BLaER1 treated with 17β-estradiol and CSF1 and Interleukin-3, amounts not matched to agents 10 nM and 100 nM (cell line): ENCODE data around the gene SLC12A9.

Experiments
- H3K27ac ChIP-seq, 11 experiments: shearing (Covaris generic); formaldehyde crosslinking; 2 replicates each; pipeline ENCODE4 v1.8.1; 2022
- H3K27me3 ChIP-seq, 11 experiments: shearing (Covaris generic); formaldehyde crosslinking; 2 replicates each; pipeline ENCODE4 v1.8.1; 2022
- H3K36me3 ChIP-seq, 11 experiments: shearing (Covaris generic); formaldehyde crosslinking; 2 replicates each; pipeline ENCODE4 v1.8.1; 2022
- H3K4me1 ChIP-seq, 10 experiments: shearing (Covaris generic); formaldehyde crosslinking; 2 replicates each; pipeline ENCODE4 v1.8.1; 2022
- H3K4me2 ChIP-seq, 11 experiments: shearing (Covaris generic); formaldehyde crosslinking; 2 replicates each; pipeline ENCODE4 v1.8.1; 2022
- H3K4me3 ChIP-seq, 10 experiments: shearing (Covaris generic); formaldehyde crosslinking; 2 replicates each; pipeline ENCODE4 v1.8.1; 2022
- H3K9ac ChIP-seq, 11 experiments: shearing (Covaris generic); formaldehyde crosslinking; 2 replicates each; pipeline ENCODE4 v1.8.1; 2022
- H3K9me3 ChIP-seq, 11 experiments: shearing (Covaris generic); formaldehyde crosslinking; replicated peaks in 1 of 11; 2 replicates each; pipeline ENCODE4 v1.8.1; 2022
- H4K20me1 ChIP-seq, 11 experiments: shearing (Covaris generic); formaldehyde crosslinking; 2 replicates each; pipeline ENCODE4 v1.8.1; 2022
- Cebpa-rat ChIP-seq, 11 experiments: shearing (Covaris generic); IDR thresholded peaks; 2 replicates each; pipeline ENCODE4 v1.8.1; 2022

Gene SLC12A9

DNA sequence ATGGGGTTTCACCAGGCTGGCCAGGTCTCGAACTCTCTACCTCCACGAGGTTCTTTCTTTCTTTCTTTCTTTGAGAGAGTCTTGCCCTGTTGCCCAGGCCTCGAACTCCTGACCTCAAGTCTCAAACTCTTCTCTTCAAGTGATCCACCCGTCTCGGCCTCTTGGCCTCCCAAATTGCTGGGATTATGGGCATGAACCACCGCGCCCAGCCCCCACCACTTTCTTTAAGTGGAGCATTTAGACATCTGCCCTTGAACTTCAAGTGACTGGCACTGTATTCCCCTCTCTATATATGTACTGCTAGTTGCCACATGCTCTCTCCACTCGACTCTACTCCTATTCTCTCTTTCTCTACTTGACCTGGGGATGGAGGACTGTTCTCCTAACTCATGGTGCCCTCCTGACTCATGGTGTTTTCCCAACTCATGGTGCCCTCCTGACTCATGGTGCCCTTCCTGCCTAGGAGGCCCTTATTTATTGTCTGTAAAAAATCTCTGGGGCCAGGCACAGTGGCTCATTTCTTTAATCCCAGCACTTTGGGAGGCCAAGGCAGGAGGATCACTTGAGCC, 62.5 kb downstream of the SLC12A9 start:
- H3K36me3 ChIP-seq: no peaks in the 10 kb centered on the region
- H3K4me1 ChIP-seq: peaks cover 0 to 27% (median 8%) of the 10 kb centered on the region in 10 experiments; a peak in 12 of 20 replicates
- H4K20me1 ChIP-seq: no peaks in the 10 kb centered on the region
- peak overlapping the region in 4 of 11 experiments; percentile 4 to 56 (median 25); a peak in 6 of 22 replicates for H3K4me2 ChIP-seq
- TF ChIP-seq Cebpa-rat (IDR thresholded peaks at IDR 0.05): no peak
- no peak overlapping the region for H3K4me3 ChIP-seq
- no peak overlapping the region for H3K9ac ChIP-seq
- no peaks in the 10 kb centered on the region for H3K27me3 ChIP-seq
- peak overlapping the region in 1 of 11 experiments; percentile 44; a peak in 2 of 22 replicates for H3K27ac ChIP-seq
- no peaks in the 10 kb centered on the region for H3K9me3 ChIP-seq
